Measurements from ENCODE around the gene RAB3B.

RAB3B gene

GRCh38 chr1:51964309-51964696, 26.2 kb downstream of the RAB3B start:
- no peak for TF ChIP-seq CTCF (IDR thresholded peaks at IDR 0.05; ENCODE audit: extremely low read depth, insufficient read depth, missing control alignments)
- no peak for DNase-seq (ENCODE audit: low spot score)
- in situ Hi-C loops (cut with MboI; ENCODE audit: low pct_unique_long_range_greater_than_20kb, low sequenced_read_pairs, unreplicated experiment), result no loop called here

- TF ChIP-seq CTCF (IDR thresholded peaks at IDR 0.05; ENCODE audit: extremely low read depth, insufficient read depth, missing control alignments), result no peak
- no peak for DNase-seq (ENCODE audit: low spot score)
Measured at GRCh38 chr1:51963592-51964308, 26.8 kb downstream of the RAB3B start.

GRCh38 chr1:51962486-51963356, 27.8 kb downstream of the RAB3B start:
- DNase-seq (ENCODE audit: low spot score), result no peak
- in situ Hi-C loops (cut with MboI; ENCODE audit: low pct_unique_long_range_greater_than_20kb, low sequenced_read_pairs, unreplicated experiment), result no loop called here
- no peak for TF ChIP-seq CTCF (IDR thresholded peaks at IDR 0.05; ENCODE audit: extremely low read depth, insufficient read depth, missing control alignments)

More at GRCh38 chr1:51963592-51964308, 26.8 kb downstream of the RAB3B start:
- in situ Hi-C loops (cut with MboI; ENCODE audit: low pct_unique_long_range_greater_than_20kb, low sequenced_read_pairs, unreplicated experiment), result no loop called here

GRCh38 chr1:51961954-51962353, 28.5 kb downstream of the RAB3B start:
- in situ Hi-C loops (cut with MboI; ENCODE audit: low pct_unique_long_range_greater_than_20kb, low sequenced_read_pairs, unreplicated experiment), result no loop called here
- no peak for TF ChIP-seq CTCF (IDR thresholded peaks at IDR 0.05; ENCODE audit: extremely low read depth, insufficient read depth, missing control alignments)
- no peak for DNase-seq (ENCODE audit: low spot score)

- no peak for DNase-seq (ENCODE audit: low spot score)
- TF ChIP-seq CTCF (IDR thresholded peaks at IDR 0.05; ENCODE audit: extremely low read depth, insufficient read depth, missing control alignments), result no peak
- in situ Hi-C loops (cut with MboI; ENCODE audit: low pct_unique_long_range_greater_than_20kb, low sequenced_read_pairs, unreplicated experiment), result no loop called here
Measured at GRCh38 chr1:51961231-51961630, 29.3 kb downstream of the RAB3B start.

GRCh38 chr1:51960262-51960661, 30.2 kb downstream of the RAB3B start:
- DNase-seq (ENCODE audit: low spot score), result no peak
- TF ChIP-seq CTCF (IDR thresholded peaks at IDR 0.05; ENCODE audit: extremely low read depth, insufficient read depth, missing control alignments), result no peak
- in situ Hi-C loops (cut with MboI; ENCODE audit: low pct_unique_long_range_greater_than_20kb, low sequenced_read_pairs, unreplicated experiment), result no loop called here

All from GM13977 (cell line).